ENCODE data around the gene ITSN1.

Gene ITSN1

DNA sequence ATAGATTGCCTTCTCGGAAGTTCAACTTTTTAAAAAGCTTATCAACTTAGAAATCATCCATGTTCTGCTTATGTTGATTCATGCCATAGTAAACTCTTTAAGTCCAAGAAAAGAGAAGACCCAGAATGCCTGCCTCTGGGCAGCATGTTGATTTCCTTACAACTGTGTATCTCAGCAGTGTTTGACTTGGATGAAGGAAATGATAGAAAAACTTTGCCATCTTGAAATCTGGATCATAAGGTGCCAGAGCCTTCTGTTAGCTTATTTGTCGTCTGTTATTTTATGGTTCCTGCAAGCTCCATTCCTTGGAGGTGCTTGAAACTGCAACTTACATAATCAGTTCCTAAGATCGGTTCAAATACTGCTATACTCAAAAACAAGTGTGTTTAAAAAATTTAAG, 148.8 kb downstream of the ITSN1 start:
- H3K27ac ChIP-seq = no peak overlapping the region
- ChIA-PET POLR2A (ENCODE audit: low non-redundant PET) (no interaction called here), CTCF (interaction anchor here (0.8 to 1.5 kb wide), 2 partner anchors 11 to 576 kb away, joined by 3 read pairs; no protein-coding TSS in a partner anchor)
- DNase-seq (ENCODE audit: low spot score) = no peak
- TF ChIP-seq, protein P1, sequence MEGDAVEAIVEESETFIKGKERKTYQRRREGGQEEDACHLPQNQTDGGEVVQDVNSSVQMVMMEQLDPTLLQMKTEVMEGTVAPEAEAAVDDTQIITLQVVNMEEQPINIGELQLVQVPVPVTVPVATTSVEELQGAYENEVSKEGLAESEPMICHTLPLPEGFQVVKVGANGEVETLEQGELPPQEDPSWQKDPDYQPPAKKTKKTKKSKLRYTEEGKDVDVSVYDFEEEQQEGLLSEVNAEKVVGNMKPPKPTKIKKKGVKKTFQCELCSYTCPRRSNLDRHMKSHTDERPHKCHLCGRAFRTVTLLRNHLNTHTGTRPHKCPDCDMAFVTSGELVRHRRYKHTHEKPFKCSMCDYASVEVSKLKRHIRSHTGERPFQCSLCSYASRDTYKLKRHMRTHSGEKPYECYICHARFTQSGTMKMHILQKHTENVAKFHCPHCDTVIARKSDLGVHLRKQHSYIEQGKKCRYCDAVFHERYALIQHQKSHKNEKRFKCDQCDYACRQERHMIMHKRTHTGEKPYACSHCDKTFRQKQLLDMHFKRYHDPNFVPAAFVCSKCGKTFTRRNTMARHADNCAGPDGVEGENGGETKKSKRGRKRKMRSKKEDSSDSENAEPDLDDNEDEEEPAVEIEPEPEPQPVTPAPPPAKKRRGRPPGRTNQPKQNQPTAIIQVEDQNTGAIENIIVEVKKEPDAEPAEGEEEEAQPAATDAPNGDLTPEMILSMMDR (conservative IDR thresholded peaks at IDR 0.05; ENCODE audit: low read depth) = no peak

DNA sequence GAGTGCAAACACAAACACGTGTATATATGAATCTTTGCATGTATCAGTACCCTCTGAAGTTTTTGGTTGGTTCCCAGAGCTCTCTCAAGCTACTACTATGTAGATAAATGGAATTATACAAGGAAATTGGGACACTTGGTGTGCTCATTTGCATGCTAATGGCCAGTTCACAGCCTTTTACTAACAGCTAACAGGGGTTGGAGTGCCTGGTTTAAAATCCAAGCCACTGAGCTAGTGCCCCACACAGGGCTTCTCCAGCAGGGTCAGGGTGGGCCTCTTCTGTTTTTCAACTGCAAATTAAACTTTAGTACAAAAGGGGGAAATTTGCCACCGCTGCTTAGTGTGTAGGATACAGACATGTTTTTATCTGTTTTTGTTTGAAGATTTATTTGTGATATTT, 152.3 kb downstream of the ITSN1 start:
- TF ChIP-seq, protein P1 (conservative IDR thresholded peaks at IDR 0.05; ENCODE audit: low read depth) = no peak
- ChIA-PET POLR2A (ENCODE audit: low non-redundant PET) (no interaction called here), CTCF (interaction anchor here (0.6 kb wide), 1 partner anchor 78 kb away, joined by 5 read pairs; no protein-coding TSS in a partner anchor)

DNA sequence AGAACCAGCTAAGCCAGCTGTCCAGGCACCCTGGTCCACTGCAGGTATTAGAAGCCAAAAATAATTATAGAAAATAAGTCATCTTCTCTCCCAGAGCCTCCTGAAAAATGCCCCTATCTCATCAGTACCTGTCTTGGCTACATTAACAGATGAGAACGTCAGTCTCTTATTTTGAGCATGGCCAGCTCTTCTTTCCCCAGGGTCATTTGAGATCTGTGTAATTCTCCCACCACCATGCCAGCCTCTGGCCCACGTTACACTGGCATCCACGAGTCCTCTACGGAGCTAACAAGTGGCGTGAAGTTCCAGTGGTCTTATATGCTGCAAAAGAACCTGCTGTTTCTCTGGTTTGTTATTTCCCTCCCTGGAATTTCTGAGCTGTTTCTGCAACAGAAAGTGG, 155.3 kb downstream of the ITSN1 start:
- ChIA-PET POLR2A (ENCODE audit: low non-redundant PET) (no interaction called here), CTCF (interaction anchor here (0.7 kb wide), 1 partner anchor 12 kb away, joined by 3 read pairs; no protein-coding TSS in a partner anchor)
- no peak overlapping the region for H3K27ac ChIP-seq
- DNase-seq (ENCODE audit: low spot score) = no peak
- TF ChIP-seq, protein P1 (conservative IDR thresholded peaks at IDR 0.05; ENCODE audit: low read depth) = no peak

More for the DNA sequence above, 152.3 kb downstream of the ITSN1 start:
- DNase-seq (ENCODE audit: low spot score) = no peak
- no peak overlapping the region for H3K27ac ChIP-seq

DNA sequence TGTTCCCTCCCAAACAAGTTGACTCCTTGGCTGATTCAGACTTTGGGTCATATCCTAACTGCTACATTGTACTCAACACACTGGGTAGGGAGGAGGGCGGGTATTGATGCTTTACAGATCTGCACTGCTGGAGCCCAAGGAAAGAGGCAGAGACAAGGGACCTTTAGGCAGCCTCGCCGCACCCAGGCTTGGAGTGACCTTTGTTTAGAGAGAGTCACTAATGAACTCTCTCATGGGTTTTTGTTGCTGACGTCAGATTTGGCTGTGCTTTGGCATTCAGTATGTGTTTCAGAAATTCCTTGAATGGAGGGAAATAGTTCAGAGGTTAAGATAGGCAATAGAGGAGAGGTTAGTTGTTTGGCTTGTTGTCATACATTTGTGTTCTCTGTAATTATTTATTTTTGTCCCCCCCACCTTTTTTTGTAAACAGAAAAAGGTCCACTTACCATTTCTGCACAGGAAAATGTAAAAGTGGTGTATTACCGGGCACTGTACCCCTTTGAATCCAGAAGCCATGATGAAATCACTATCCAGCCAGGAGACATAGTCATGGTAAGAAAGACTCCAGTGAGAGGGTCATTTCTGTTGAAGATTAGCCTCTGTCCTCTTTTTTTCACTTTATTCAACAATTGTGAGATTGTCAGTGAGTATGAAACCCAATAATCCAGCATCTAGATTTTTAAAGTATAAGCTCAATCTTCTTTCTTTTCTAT, 157.2 kb downstream of the ITSN1 start:
- TF ChIP-seq, protein P1 (conservative IDR thresholded peaks at IDR 0.05; ENCODE audit: low read depth) = no peak
- H3K27ac ChIP-seq = no peak overlapping the region
- ChIA-PET POLR2A (ENCODE audit: low non-redundant PET) (no interaction called here), CTCF (no interaction called here)
- DNase-seq (ENCODE audit: low spot score) = no peak

DNA sequence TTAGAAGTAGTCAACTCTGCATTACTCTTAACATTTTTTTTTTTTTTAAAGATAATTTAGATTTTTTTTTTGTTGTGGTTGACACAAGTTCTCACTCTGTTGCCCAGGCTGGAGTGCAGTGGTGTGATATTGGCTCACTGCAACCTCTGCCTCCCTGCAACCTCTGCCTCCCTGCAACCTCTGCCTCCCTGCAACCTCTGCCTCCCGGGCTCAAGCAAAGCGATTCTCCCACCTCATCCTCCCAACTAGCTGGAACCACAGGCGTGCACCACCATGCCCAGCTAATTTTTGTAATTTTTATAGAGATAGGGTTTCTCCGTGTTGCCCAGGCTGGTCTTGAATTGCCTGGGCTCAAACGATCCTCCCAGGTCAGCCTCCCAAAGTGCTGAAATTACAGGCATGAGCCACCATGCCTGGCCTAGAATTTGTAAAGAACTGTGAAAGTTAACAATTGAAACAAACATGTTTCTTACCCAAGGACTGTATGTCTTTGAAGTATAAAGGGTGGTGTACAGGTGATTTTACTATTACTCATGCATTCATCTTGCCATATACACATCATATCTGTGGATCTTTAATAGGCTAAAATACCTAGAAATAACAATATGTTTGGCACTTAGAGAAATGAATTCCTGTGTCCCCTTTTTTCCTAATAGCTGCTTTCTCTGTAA, 158.6 kb downstream of the ITSN1 start:
- ChIA-PET CTCF (interaction anchor here (0.6 to 1.5 kb wide), 3 partner anchors 10 to 1264 kb away, joined by 4 to 6 read pairs (median 6); no protein-coding TSS in a partner anchor), POLR2A (ENCODE audit: low non-redundant PET) (no interaction called here)
- peak overlapping the region; percentile 83 for H3K27ac ChIP-seq
- DNase-seq (ENCODE audit: low spot score) = no peak
- TF ChIP-seq, protein P1 (conservative IDR thresholded peaks at IDR 0.05; ENCODE audit: low read depth) = no peak

DNA sequence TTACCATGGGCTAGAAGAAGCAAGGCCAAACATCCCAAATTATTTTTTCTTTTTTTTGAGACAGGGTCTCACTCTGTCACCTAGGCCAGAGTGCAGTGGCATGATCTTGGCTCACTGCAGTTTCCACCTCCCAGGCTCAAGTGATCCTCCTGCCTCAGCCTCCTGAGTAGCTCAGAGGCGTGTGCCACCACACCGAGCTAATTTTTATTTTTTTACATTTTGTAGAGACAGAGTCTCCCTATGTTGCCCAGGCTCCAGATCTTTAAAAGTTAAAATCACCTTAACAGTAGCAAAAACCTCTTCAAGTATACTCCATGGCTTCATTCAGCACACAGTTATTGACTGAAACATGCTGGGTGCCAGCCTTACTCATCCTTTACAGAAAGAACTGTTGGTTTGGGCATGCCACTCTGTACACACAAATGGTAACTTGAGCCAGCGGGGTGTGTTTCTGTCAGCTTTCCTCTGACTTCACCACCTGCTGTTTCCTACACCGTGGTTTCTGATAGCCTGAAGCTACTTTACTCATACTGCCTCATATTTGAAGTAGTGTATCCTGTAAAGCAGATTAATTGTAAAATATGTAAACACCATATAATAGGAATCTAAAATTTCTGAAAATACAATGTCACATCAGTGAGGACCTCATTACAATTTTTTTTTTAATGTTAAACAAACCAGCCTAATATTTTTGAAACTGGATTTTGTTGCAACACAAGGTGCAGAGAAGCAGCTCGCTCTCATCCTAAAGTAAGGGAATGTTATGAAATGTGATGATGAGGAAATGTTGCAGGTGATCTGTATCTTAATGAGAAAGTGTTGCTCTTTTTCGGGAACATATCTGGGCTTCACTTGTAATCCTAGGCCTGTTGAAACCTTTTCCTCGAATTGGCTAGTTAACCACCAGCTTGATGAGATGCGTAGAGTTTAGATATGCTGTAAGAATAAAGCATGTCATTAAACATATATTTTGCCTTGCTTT, 159.4 kb downstream of the ITSN1 start:
- POLR2A ChIA-PET (ENCODE audit: low non-redundant PET) = no interaction called here
- TF ChIP-seq, protein P1 (conservative IDR thresholded peaks at IDR 0.05; ENCODE audit: low read depth) = no peak
- DNase-seq (ENCODE audit: low spot score) = peak; percentile 87
- CTCF ChIA-PET = interaction anchor here (0.6 to 1.5 kb wide), 4 partner anchors 9 to 1263 kb away, joined by 3 to 6 read pairs (median 5); no protein-coding TSS in a partner anchor
- peak overlapping the region; percentile 83 for H3K27ac ChIP-seq

All from RWPE1 (cell line).